NCI-H2081 (cell line): ENCODE results near the gene TMEM79.

Experiments used
- DNase-seq, 2 experiments: peaks; one replicate each; lab custom pipeline; 2025; lab: John Stamatoyannopoulos, UW

Gene TMEM79

GRCh38 chr1:156262461-156263287 lies 21.5 kb upstream of the TMEM79 start:
- no peak for DNase-seq

- DNase-seq: no peak
Observed at GRCh38 chr1:156263288-156263655, 20.9 kb upstream of the TMEM79 start.

GRCh38 chr1:156266051-156266450 lies 18.1 kb upstream of the TMEM79 start:
- no peak for DNase-seq

DNA sequence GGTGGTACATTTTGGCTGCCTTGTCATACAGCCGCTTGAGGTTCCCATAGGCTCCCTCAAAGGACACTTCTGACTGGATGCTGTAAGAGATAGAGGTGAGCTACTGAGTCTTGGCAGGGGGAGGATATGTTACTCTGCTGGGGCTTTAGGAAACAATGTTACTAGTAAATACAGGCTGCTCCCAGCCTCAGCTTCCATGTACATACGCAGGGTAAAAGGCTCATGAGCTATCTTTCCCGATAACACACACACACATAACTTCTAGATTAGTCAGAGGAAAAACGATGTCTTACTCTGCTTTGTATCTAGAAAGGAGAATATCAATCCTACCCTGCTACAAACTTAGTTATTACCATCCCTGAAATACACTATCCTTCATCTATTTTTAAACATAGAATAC lies 15.8 kb upstream of the TMEM79 start:
- DNase-seq: no peak

DNA sequence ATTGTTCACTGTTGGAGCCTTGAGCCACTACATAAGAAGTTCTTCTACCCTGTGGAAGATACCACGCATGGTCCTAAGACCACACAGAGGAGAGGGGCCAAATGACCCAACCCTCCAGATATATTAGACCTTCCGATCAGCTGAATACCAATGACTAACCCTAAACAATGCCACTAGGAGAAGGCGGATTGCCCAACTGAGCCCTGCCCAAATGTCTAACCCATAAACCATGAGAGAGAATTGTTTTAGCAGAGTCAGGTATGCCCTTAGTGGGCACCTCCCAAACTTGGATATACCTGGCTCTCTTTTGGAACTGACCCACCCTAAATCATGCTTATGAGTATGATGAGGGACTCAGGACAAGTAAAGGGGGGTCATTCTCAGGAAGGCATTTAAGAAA lies 13.8 kb upstream of the TMEM79 start:
- DNase-seq: no peak

DNA sequence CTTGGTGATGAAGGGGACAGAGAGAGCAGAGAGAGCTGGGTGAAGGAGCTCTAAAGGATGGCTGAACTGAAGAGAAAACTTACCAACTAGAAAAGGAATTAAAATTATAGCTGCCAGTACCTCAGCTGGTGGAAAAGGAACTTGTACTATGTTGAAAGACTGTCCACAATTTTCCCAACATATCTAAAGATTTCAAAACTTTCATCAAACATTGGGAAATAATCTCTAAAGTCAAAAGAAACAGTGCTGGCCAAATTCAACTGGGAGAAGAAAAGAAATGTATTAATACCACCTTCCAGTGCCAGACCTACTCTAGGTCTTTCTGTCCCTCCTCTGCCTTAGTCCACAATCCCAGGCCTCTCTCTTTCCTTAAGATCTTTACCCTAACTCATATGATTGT lies 7.6 kb upstream of the TMEM79 start:
- DNase-seq: no peak

- DNase-seq: no peak
Observed at GRCh38 chr1:156276966-156277381, 7.2 kb upstream of the TMEM79 start.

- DNase-seq: no peak
Observed at GRCh38 chr1:156279837-156280236, 4.3 kb upstream of the TMEM79 start.

DNA sequence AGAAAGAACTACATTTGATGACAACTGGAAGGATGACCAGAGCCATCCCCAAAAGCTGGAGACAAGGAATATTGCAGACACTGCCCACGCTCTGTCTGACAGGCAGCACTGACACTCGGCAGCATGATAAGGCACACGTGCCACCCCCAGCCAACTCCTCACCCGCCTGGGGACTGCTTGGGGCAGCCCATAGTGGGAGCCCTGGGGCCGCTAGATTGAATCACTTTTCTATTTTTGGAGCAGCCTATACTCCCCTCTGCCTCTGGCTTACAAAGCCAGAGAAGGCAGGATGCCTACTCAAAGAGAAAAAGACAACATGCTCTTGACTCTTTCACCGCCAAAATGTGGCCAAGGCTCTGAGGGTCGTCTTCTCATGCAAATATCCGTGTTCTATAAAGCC lies 2.8 kb upstream of the TMEM79 start:
- peak in 1 of 2 experiments; percentile 36 for DNase-seq

GRCh38 chr1:156281693-156282478 lies 2.2 kb upstream of the TMEM79 start:
- peak; percentile 66 to 68 for DNase-seq

DNA sequence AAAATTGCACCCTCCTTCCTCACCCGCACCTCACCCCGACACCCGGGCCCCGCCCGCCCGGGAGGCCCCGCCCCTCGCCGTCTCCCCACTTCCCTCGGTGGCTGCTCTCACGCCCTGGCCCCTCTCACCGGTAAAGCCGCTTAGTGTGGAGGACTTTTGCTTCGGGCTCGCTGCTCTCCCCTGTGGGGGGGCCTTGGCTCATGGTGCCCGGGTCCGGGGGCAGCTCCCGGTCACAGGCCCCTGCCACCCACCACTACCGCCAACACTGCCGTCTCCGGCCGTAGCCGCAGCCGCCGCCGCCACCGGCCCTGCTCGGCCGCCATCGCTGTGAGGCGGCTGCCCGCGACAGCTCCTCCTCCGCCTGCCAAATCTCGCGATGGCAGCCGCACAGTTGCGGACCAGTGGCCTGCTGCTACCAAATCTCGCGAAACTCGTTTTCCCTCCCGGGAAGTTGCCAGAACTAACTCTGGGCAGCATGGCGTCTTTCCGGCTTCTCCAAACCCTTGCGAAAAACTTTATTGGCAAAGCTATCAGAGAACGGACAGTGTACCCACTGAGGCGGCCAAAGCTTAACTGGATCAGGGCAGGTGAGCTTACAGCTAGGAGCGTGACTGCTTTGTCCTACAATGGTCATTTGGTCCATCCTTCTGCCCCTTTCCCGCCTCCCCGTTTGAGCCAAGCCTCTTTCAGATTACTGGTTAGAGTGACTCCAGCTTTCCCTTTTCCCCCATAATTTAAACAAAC lies 1.5 kb upstream of the TMEM79 start, which contains the start of gene SMG5:
SMG5 (minus strand) TSS at position 347 of the 744 bp plus-strand sequence; CDS start at position 202, 145 bp downstream.
- DNase-seq: peak; percentile 99 to 100

DNA sequence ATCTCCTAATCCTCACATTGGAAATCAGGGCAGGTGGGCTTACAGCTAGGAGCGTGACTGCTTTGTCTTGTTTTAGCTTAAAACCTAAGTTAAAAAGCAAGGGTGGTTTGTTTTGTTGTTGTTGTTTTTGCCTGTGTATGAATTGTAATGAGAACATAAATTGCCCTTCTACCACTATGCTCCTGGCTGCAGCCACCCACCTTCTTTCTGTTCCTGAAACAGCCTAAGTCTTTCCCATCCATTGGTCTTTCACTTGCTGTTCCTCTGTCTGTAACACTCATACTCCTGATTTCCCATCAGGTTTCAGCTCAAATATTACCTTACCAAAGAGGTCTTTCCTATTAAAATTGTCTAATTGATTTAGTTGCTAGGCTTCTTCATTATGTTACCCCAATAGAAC lies 604 bp upstream of the TMEM79 start:
- no peak for DNase-seq

DNA sequence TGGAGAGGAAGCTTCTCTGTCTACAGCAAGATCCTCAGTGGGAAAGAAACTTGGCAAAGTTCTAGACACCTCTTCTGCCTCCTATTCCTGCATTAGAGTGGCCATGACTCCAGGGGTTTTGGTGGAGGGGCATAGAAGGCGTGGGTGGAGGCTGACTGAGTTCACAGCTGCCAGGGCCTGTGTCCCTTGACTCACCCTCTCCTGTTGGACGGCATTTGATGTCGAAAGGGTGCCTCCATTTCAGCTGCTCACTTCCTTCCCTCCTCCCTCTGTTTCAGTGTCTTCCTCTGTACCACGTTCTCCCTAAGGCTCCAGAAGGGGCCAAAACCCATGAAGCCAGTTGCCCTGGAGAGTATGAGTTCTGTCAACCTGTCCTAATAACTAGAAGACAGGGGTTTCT lies 632 bp downstream of the TMEM79 start:
- DNase-seq: no peak

DNA sequence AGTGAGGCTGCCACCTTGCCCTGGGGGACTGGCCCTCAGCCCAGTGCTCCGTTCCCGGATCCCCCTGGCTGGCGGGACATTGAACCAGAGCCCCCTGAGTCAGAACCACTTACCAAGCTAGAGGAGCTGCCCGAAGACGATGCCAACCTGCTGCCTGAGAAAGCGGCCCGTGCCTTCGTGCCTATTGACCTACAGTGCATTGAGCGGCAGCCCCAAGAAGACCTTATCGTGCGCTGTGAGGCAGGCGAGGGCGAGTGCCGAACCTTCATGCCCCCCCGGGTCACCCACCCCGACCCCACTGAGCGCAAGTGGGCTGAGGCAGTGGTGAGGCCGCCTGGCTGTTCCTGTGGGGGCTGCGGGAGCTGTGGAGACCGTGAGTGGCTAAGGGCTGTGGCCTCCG lies 1.3 kb downstream of the TMEM79 start:
- no peak for DNase-seq

DNA sequence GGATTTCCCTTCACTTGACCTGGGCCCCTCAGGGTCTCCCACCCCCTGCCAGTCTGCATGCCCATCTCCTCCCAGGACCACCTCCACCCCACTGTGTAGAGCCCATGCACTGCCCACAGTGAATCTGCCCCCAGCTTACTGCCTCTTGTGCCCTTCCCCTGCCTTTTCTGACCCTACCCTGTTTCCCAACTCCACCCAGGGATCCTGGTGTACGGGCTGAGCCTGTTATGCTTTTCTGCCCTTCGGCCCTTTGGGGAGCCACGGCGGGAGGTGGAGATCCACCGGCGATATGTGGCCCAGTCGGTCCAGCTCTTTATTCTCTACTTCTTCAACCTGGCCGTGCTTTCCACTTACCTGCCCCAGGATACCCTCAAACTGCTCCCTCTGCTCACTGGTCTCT lies 1.9 kb downstream of the TMEM79 start:
- DNase-seq: no peak

DNA sequence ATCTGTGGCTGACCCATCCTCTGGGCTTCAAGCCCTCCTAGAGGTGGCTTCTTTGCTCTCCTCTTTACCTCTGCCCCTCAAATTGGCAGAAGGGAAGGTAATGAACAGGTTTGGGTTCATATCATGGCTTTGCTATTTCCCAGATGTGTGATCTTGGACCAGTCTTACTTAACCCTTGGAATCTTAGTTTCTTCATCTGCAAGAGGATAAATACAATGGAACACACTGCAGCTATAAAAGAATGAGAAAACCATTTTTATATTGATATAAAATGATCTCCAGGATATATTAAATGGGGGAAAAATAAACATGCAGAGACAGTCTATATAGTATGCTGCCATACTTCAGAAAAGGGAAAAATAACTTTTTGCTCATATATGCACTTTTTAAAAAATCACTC lies 5.7 kb downstream of the TMEM79 start:
- DNase-seq: no peak

GRCh38 chr1:156291226-156292061 lies 7.3 kb downstream of the TMEM79 start:
- DNase-seq: peak; percentile 46 to 73

DNA sequence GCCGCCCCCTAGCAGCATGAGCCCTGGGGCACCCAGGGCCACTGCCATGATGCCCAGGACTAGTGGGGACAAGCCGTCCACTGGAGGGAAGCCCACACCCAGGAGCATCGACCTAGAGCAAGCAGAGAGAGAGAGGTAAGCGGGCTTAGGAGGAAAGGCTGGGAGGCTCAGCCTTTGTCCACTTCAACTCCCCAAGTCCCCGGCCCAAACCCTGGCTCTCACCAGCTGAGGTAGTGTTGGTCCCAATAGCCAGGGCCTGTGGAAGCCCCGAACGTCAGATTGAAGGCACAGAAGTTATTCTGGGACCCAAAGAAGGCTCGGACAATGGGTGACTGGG lies 8.9 kb downstream of the TMEM79 start:
- no peak for DNase-seq

DNA sequence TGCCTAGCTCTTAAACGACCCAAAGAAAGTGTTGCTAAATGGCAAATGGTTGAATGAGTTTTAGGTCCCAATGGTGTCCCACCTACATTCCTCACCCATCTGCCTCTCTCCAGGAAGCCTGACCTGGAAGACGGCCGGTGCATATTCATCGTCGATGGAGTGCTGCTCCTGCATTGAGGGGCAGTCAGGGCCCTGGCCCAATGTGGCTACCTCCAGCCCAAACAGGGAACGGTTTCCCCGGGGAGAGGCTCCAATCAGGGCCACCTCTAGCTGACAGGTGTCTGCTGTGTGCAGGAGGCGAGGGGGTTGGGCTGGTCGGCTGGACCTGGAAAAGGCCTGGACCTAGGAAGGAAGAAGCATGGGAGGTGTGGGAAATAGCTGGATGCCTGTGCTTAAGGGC lies 9.8 kb downstream of the TMEM79 start:
- DNase-seq: no peak

DNA sequence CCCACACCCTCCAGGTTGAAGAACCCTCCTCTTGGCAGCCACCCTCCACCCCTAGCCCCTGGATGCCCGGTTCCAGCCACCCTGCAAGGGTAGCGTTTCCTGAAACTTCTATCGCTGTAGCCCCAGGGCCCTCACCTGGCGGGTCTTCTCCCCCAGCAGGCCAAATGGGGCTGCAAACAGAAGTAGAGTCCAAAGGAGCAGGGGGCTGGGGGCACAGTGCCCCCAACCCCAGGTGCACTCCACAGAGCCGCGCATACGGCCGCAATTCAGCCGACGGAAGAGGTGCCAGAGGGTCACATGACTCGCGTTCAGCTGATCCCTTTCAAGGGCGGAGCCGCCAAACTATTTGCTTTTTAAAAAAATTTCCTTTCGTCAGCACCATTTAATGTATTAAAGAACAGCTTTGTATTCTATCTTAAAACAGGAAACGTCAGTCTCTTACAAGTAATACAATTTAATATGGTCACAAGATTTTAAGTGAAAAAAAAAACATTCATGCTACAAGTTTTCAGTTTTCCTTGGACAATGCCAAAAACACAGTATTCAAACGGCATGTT lies 11.3 kb downstream of the TMEM79 start, which contains the start of gene GLMP:
GLMP (minus strand) TSS at position 289 of the 557 bp plus-strand sequence; CDS start at position 255, 34 bp downstream.
- peak; percentile 55 to 75 for DNase-seq

DNA sequence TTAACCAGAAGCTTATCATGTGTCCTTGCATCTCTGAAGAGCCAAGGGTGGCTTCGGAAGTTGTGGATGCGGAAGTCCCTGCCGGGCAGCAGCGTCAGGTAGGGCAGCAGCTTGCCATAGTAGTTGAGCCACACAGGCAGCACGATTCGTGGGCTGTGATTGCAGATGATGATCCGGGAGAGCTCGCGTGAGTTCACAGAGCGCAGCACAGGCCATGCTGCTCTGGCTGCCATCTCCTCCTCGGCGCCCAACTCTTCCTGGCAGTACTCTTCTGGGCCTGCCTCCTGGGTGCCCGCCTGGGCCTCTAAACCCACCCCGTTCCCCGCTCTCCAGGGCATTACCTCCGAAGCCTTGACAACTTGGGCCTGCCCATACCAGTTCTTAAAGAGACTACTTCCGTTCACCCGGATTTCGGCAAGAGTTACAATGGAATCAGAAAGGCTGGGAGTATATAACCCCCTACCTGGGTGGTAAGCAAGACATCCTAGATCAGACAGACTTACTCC lies 14.8 kb downstream of the TMEM79 start, which contains the start of gene VHLL:
VHLL (minus strand) TSS at position 456 of the 506 bp plus-strand sequence; CDS start at position 338, 118 bp downstream.
- DNase-seq: no peak
